SH-SY5Y (cell line): Measurements from ENCODE around the gene PKP4.

Experiments
- GATA2 ChIP-seq: IDR thresholded peaks from 2 replicates; pipeline ENCODE4 v1.6.1; 2011; ENCODE audit warnings: mild to moderate bottlenecking, low read depth, low read length
- GATA3 ChIP-seq: IDR thresholded peaks from 2 replicates; pipeline ENCODE4 v1.6.1; 2011; ENCODE audit warnings: low read depth, mild to moderate bottlenecking, low read length, moderate library complexity

DNA sequence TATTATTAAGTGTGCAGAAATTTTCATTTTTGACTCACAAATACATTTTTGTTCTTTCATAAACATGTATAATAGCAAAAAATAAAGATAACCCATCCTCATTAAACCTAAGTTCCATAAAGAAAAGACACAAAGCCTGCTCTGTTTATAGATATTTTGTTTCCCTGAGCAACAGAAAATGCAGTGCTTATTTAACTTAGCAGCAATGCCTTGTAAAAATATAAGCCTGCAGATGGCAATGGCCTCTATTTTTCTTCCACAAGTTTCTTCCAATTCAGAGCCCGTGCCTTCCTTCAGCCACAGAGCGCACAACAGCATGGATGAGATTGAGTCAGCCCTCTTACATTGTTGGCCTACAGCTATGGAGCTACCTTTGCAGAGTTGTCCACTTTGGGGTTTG lies 43.6 kb downstream of the PKP4 start:
- TF ChIP-seq GATA2: no peak
- TF ChIP-seq GATA3: no peak
